Measurements from ENCODE around the gene SYT7.

Gene SYT7

DNA sequence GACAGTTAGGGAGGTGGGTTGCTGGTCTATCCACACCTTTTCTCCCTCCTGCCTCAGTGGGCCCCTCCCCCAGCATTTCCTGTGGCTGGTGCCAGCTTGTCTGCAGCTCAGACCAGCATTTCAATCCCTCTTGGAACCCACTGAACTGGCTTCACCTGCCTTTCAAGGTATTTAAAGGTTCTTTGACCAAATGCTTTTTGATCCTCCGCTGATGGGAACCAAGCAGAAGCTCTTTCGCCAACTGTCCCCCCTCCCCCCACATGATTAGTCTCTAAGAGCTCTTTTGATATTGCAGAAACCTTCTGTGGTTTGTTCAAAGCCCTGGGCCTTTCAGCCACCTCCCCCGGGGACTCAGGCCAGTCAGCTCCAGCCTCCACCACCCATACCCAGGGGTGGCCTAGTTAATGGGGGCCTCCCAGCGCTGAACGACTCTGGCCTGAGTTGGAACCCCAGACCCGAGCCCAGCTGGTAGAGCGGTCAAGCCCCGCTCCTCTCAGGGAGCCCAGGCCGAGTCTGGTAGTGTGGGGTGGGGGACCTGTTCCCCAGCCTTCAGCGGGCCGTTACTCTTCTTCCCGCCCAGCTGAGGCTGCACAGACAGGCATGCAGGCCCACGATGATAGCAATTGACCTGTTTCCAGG is 6.0 kb upstream of the SYT7 start:
- no peak for DNase-seq (ENCODE audit: low read depth in 2 of 2, low spot score in 1 of 2)

DNA sequence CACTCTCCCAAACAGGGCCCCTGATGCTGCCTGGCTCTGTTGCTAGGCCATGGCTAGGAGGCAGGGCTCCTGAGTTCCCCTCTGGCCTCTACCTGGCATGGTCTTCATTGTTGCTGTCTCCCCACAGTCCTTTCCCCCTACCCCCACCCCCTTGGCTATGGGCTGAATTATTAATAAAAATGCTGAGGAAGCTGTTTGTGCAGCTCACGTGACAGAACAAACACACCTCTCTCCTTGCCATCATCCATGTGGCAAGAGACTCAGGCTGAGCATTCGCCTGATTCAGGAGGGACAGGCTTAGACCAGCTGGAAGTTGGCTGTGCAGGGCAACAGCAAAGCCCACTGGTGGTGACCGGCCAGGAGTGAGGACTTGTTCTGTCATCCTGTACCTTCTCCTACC is 4.2 kb upstream of the SYT7 start:
- no peak for DNase-seq (ENCODE audit: low read depth in 2 of 2, low spot score in 1 of 2)

DNA sequence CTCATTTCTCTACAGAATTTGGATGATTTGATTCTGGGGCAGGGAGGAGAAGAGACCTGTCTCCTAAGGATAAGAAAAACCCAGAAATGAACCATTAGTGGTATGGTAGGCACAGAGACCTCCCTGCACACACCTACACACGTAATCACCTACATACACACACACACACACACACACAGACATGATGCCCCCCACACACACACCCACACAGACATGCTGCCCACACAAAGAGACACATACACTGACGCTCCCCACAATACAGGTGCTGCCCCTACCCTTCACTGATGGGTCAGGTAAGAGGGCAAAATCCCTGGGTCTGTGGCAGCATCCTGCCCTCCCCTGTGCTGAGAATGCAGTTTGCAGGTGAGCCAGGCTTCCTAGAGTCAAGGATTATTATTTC is 1.1 kb upstream of the SYT7 start:
- DNase-seq (ENCODE audit: low read depth in 2 of 2, low spot score in 1 of 2): no peak

DNA sequence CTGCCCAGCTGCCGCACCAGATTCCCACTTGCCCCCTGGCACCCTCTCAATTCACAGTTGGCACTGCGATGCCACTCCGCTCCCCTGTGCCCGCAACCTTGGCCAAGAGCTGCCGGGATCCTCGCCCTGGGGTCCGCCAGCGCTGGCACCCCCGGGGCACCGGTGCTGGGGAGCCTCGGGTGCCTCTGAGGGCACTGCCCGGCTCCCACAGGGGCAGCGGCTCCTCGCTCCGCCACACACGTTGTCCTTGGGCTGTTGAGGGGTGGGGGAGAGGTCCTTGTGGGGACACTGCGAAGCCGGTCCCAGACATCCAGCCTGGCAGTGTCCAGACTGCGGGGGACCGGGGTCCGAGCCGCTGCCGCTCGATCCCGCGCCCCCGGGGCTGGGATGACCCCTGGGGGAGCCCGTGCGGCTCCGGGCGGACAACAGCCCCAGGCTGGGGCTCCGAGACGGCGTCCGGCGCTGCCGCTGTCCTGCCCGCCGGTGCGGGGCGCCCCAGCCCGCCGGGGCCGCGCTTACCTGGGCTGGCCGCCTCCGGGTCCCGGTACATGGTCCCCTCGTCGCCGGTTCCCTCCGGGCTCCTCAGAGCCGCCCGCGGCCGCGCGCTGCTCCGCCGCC is 496 bp downstream of the SYT7 start:
- DNase-seq (ENCODE audit: low read depth in 2 of 2, low spot score in 1 of 2): no peak

DNA sequence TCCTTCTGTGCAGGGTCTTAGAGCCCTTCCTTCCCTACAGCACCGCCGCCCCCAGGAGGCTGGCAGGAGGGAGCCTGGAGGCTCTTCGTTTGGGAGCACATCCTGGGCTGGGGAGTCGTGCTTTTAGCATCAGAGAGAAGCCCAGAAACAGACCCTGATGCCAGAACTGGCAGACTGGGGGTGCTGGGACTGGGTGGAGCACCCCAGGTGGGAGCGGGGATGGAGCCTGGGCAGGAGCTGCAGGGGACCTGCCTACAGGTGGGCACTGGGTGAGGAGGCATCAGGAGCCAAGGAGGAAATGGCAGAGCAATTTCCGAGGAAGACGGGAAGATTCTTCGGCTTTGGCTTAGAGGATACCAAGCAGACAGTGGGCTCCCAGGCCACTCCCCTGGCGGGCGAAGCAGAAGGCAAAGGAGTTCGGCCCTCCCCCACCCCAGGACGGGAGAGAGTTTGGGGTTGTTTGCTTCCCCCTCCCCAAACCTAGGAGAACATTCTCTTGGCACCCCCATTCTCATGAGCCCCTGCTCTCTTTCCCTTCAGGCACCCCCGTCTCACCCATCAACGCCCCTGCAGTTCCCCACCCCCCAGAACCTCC is 1.1 kb downstream of the SYT7 start:
- no peak for DNase-seq (ENCODE audit: low read depth in 2 of 2, low spot score in 1 of 2)

DNA sequence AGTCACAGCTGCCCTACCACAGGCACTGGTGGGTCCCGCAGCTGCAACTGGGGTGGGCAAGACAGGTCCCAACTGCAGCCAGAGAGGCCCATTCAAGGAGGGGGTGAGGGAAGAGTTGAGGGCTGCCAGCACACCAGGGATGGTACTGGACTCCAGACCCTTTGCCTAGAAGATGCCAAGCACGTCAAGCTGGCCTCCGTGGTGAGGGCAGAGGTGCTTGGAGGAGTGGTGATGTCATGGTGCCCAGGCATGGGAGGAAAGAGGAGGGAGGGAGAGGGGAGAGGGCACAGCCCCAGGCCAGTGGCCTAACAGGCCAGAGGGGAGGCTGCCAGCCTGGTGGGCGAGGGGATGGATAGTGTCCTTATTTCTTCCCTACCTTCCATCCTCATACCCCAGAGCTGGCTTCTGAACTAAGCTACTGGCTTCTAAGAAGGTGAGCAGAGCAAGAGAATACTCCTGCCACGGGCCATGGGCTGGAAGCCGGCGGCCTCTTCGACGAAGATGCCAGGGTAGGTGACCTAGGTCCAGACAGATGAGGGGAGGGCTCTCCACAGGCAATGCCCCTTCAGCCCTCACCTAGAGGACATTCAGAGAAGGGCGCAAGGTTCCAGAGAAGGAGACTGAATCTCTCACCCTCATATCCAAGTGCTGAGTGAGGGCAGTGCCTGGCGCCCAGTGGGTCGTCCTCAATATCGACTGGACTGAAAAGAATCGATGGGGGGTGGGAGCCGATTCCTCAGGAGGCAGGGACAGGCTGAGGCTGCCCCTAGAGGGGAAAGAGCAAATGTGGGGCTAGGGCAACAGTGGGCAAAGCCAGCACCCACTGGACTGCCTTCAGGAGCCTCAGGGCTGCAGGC is 1.8 kb downstream of the SYT7 start:
- DNase-seq (ENCODE audit: low read depth in 2 of 2, low spot score in 1 of 2): no peak

DNA sequence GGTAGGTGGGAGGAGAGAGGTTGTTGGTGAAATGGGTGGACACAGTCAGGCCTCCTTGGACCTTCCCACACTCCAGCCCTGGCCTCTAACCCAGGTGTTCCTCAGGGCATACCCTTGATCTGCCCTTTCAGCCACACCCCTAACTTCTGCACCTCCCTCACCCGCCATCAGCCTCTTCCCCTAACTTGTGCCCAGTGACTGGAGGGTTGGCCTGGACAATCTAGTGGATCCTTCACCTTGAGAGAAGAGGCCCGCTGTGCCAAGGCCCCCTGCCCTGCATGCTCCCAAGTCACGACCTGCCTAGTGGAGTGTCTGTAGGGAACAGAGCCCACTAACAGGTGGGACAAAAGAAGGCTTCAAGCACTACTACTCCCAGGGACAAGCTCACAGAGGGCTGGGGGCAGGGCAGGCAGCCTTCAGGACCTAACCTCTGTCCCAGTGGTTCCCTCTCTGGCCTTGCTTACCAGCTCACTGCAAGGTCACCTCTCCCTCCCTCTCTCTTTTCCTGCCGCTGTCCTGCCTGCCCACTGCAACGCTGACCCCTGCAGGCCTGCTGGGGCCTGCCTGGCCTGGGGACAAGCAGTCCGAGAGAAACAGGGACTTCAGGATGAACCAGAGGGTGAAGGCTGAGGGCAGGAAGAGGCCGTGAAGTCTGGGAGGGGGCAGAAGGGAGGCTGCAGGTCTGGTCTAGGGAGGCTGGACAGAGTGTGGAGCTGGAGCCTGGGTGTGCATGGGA is 3.3 kb downstream of the SYT7 start:
- no peak for DNase-seq (ENCODE audit: low read depth in 2 of 2, low spot score in 1 of 2)

DNA sequence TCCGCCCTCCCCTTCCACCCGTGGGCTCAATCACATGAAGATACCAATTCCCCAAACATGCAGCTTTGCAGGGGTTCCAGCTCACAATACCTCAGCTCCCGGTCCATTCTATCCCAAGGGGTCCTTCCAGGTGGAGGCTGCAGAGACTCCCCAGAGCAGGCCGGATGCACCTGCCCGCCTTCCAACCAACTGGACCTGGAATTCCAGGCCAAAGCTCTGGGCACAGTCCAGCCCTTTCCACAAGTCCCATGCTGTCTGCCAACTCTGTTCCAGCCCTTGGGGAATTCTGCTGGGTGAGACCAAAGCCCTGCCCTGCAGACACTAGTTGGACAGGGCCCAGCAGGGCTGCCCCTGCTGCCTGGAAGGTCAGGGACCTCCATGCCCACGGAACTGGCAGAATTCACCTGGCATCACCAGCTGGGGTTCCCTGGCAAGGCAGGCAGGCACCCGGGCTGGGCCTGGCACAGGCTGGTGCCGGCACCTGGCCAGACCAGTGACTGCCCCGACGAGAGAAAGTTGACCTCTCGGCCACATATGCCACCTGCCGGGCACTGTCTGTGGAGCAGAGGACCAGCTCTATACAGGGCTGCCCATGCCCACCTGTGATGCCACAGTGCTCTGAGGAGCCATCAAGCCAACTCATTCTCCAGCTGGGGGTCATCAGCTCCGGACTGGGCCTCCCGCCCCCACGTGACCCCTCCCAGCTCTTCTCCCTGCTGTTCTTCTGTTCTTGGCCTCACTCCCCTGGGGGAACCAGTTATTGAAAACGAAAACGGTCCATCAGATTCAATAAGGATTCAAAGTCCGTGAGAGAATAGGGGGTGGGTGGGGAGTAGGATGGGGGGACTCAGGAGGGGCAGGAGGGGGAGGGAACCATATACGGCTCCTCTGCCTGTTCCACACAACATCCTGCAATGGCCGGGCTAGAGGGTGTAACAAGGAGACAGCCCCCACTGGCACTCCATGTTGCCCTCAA is 4.7 kb downstream of the SYT7 start:
- DNase-seq (ENCODE audit: low read depth in 2 of 2, low spot score in 1 of 2): no peak

DNA sequence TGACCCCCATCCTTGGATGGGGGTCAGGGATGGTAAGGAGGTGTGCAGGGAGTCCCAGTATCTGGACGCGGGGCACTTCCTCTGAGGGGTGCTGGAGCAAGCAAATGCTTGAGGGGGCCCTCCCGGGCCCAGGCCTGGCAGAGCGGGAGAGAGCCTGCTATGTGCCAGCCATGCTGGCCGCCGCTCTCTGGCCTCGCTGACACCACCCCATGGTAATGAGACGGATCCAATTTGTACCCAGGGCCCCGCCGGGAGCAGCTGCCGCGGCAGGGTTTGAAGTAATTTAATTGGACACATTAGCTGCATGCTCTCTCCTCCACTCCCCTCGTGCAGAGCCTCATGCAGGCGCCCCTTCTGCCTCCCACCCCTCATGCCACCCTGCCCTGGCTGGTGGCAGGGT is 6.3 kb downstream of the SYT7 start:
- DNase-seq (ENCODE audit: low read depth in 2 of 2, low spot score in 1 of 2): no peak

DNA sequence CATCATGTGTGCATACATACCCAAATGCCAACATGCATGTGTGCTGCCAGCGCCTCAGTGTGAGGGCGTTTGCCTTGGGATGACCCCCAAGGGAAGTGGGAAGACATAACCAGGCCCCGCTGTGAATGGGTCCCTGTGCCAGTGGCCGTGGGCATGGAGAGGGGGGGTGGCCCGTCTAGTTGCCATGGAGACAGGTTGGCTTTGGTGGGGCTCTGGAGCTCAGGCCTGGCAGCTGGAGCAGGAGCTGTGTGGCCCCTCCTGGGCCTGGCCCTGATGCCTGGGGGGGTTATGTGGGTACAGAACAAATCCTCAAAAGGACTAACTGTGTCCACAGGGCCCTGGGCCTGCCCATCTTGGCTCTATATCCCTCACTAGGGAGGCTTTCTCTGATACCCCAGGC is 8.0 kb downstream of the SYT7 start:
- DNase-seq (ENCODE audit: low read depth in 2 of 2, low spot score in 1 of 2): no peak

DNA sequence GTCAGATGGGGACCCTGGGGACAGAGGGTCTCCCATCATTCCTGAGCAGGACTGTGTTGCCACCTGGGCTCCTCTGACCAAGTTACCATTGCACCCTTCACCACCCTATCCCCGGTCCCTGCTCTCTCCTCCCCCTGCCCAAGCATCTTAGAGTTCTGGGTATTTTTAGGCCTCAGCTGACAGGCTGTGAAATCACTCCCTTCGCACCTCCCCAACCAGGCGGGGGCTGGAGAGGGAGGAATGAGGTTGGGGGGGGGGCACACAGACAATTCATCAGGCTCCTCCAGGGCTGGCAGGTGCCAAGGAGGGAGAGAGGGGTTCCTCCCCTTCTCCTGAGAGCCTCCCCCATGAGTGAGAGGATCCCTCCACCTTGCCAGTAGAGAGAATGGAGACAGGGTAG is 9.0 kb downstream of the SYT7 start:
- no peak for DNase-seq (ENCODE audit: low read depth in 2 of 2, low spot score in 1 of 2)

DNA sequence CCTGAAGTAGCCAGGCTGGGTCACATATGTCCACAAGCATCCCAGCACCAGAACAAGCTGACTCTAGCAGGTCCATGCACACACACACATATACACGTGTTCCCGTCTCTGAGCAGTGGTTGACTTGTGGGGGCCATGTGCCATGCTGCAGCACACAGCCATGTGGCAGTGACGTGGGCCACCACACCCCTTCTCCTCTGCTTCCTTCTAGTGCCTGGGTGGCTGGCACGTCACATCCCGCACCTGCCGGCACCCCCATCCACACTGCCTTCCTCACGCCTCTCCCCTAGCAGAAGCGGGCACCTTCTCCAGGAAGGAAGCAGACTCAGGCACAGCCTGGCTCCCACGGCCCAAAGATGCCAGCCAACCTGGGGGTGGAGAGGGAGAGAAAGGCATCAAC is 9.5 kb downstream of the SYT7 start:
- DNase-seq (ENCODE audit: low read depth in 2 of 2, low spot score in 1 of 2): no peak

DNA sequence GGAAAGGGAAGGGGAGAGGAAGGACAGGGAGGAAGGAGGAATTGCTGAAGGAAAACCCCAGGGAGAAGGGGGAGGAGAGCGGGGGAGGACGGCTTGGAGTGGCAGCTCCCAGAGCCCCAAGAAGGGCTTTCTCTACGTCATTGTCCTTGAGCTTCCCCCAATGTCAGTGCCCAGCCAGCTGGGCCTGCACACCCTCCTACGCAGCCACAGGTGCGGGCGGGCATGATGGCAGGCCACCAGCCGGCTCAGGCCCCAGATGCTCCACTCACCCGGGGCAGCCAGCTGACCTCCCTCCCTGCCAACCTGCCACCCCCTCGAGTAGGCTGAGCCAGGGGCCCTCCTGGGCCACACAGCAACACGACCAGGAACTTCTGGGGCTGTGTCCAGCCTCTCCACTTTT is 11.2 kb downstream of the SYT7 start:
- DNase-seq (ENCODE audit: low read depth in 2 of 2, low spot score in 1 of 2): no peak

DNA sequence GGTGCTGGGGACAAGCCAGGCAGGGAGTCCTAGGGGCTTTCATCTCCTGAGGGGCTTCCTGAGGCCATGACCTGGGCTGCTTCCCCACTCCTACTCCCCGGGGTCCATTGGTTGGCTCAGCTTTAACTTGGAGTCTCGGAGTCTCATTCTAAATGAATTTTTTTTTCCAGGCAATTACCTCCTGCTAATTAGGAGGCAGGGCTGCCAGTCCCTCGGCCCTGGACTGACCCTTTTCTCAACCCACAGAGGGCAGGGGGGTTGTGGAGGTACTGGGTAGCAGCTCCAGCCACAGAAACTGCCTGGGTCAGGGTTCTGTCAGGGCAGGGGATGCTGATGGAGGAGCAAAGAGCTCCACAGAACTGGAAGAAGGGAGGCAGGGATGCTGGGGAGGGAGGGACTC is 11.9 kb downstream of the SYT7 start:
- no peak for DNase-seq (ENCODE audit: low read depth in 2 of 2, low spot score in 1 of 2)

DNA sequence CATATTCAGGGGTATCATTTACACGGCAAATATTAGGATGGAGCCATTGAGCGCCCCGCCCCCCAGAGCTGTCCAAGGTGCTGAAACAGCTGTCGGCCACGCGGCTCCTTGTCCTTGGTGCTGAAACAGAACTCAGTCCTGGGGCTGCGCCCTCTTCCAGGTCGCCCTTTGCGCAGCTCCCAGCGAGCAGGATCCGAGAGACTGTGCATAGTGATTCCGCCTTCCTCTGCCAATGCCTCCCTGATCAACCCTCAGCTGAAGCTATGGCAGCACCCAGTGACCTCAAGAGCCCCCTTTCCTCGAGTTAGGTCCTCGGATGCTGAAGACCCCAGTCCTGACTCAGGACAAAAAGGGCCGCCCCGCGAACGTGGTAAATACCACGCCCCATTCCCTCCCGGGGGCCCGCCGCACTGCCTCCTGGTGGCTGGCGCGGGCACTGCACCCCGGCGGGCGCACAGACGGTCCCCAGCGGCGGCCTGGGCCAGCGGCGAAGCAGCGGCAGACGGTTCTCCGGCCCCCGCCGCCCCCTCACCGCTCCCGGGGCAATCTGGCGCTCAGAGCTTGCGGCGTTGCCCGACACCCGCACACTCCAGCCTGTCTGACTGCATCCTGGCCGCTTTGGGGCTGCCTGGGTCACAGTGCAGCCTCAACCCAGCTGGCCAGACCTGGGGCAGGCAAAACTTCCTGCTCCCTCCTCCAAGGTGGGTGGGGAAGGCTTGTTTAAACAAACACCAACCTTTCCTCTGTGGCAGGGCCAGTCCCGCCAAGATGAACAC is 13.4 kb downstream of the SYT7 start:
- peak; percentile 23 to 56 for DNase-seq (ENCODE audit: low read depth in 2 of 2, low spot score in 1 of 2)

DNA sequence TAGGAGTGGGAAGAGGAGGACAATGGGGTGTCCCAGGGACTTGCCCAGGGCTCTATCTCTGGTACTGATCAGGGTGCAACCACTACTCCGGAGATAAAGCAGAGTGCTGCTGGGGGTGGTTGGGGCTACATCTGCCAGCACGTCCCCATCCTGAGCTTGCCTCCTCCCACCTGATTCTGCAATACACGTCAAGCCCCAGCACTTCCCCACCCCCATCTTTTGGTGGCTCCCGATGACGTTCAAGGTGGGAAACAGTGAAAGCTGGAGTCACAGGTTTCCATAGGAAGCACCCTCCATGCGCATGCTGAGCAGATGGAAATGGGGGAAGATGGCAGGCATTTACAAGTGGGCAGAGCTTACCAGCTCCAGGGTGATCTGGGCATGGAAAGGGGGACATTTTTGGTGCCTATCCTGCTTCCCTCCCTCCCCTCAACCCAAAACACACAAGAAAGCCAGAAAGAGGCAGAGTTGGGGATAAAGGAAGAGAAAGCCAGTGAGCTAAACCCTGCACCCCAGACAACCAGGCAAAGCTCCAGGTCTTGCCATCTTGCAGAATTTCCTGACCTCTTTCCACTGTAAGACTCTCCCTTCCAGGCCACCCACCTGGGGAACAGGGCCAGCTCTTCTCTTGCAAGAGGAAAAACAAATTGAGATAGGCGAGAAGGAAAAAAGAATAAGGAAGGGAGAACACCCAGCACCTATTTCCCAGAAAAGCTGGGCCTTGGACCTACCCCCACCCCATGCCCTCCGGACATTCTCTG is 15.8 kb downstream of the SYT7 start:
- no peak for DNase-seq (ENCODE audit: low read depth in 2 of 2, low spot score in 1 of 2)

DNA sequence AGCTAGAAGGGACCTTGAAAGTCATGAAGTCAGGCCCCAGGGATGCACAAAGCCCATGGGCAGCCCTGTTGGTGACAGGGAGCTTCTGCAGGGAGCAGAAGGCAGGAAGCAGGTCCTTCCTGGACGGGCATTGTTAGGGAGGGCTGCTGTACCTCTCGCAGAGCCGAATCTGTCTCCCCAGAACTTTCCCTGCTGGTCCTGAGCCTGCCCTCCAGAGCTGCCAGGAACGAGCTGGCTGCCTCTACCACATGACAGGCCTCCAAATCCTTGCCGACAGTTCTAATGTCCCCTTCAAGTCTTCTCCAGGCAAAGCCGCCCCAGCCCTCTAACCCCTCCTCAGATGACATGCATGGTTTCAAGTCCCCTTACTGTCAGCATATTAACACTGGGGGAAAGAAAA is 20.1 kb downstream of the SYT7 start:
- no peak for DNase-seq (ENCODE audit: low read depth in 2 of 2, low spot score in 1 of 2)

DNA sequence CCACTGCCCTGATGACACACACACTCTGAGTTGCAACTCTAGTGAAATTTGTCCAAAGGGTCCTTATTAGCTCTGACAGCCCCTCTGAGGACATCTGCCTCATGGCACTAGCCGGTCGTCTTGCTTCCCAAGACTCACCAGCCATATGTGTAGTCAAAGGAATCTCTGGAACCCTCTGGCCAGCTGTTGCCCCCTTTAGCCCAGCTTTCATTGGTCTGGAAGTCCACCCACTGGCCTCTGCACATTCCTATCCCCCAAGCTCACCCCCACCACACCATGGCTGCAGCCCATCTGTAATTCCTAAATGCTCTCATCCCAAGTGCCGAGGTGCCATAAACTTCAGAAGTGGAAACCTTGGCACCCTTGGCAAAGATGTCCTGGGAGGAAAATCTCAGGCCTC is 24.3 kb downstream of the SYT7 start:
- no peak for DNase-seq (ENCODE audit: low read depth in 2 of 2, low spot score in 1 of 2)

DNA sequence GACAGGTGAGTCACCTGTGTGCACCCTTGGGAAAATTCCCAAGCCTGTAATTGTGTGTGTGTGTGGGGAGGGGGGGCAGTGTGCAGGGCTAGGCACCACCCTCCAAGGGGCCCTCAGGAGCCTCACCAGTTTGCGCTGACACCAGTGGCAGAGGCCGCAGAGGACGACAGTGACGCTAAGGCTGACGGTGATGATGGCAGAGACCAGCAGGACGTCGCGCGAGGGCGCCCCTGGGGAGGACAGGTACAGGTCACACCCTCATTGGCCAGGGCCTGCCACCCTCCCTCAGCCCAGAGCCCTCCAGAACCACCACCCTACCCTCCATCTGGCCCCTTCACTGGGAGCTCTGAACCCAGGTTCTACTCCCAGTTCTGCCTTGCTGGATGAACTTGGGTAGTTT is 24.9 kb downstream of the SYT7 start:
- no peak for DNase-seq (ENCODE audit: low read depth in 2 of 2, low spot score in 1 of 2)

Measured in stimulated activated CD8-positive, alpha-beta memory T cell treated with anti-CD3 and anti-CD28 coated beads, Interleukin-4, amount 100 ng/mL, for 1 hour (primary cell).